GM12878 (cell line): ENCODE data around the gene ACAP1.

Experiments used
- ATF3 ChIP-seq: IDR thresholded peaks from 2 replicates; pipeline ENCODE4 v1.6.1; 2011; ENCODE audit warnings: low read depth, mild to moderate bottlenecking, low read length, moderate library complexity, borderline replicate concordance; ENCODE audit errors: extremely low read depth
- BACH1 ChIP-seq: fragments of 450-650 bp; IDR thresholded peaks from 2 replicates; pipeline ENCODE4 v1.6.1; 2017; ENCODE audit warnings: mild to moderate bottlenecking, borderline replicate concordance
- CREB1 ChIP-seq: IDR thresholded peaks from 2 replicates; pipeline ENCODE4 v1.6.1; 2012; ENCODE audit warnings: low read depth, mild to moderate bottlenecking, inconsistent platforms
- CTCF ChIP-seq, 3 experiments: IDR thresholded peaks in 2 of 3; conservative IDR thresholded peaks in 1 of 3; 2 replicates each; pipeline ENCODE4 v1.5.1; 2011; ENCODE audit warnings: low read depth in 3 of 3, low read length in 3 of 3, mild to moderate bottlenecking in 3 of 3, control low read depth in 2 of 3, moderate library complexity in 2 of 3, inconsistent platforms in 1 of 3, mixed read lengths in 1 of 3; ENCODE audit not compliant: control insufficient read depth in 2 of 3, insufficient read depth in 1 of 3; ENCODE audit errors: extremely low read depth in 1 of 3
- EP300 ChIP-seq, 2 experiments: fragments of 150-350 bp in 1 of 2; IDR thresholded peaks; 2 replicates each; pipeline ENCODE4 v1.6.1; 2011 to 2012; ENCODE audit warnings: low read depth in 2 of 2, low read length in 2 of 2, borderline replicate concordance in 1 of 2, improper control_type of control experiment in 1 of 2, inconsistent platforms in 1 of 2; ENCODE audit not compliant: control insufficient read depth in 1 of 2
- HDAC2 ChIP-seq: fragments of 200-600 bp; sonication (generic); IDR thresholded peaks from 2 replicates; pipeline ENCODE4 v1.6.1; 2017
- JUNB ChIP-seq: IDR thresholded peaks from 2 replicates; pipeline ENCODE4 v1.6.1; 2016; ENCODE audit warnings: antibody characterized with exemption, mild to moderate bottlenecking
- LARP7 ChIP-seq: fragments of 450-650 bp; IDR thresholded peaks from 2 replicates; pipeline ENCODE4 v1.6.1; 2017; ENCODE audit warnings: mild to moderate bottlenecking
- MLLT1 ChIP-seq: fragments of 450-650 bp; IDR thresholded peaks from 2 replicates; pipeline ENCODE4 v1.6.1; 2016; ENCODE audit warnings: mild to moderate bottlenecking
- MXI1 ChIP-seq: fragments of 150-350 bp; IDR thresholded peaks from 2 replicates; pipeline ENCODE4 v1.6.1; 2011; ENCODE audit warnings: low read depth, mild to moderate bottlenecking, inconsistent platforms, low read length, improper control_type of control experiment
- NFIC ChIP-seq: IDR thresholded peaks from 2 replicates; pipeline ENCODE4 v1.6.1; 2012; ENCODE audit warnings: low read depth, mild to moderate bottlenecking, inconsistent platforms, low read length, moderate library complexity
- NKRF ChIP-seq: fragments of 450-650 bp; conservative IDR thresholded peaks from 2 replicates; pipeline ENCODE4 v1.6.1; 2017; ENCODE audit warnings: mild to moderate bottlenecking, moderate library complexity
- PBX3 ChIP-seq: IDR thresholded peaks from 2 replicates; pipeline ENCODE4 v1.6.1; 2011; ENCODE audit warnings: mild to moderate bottlenecking, low read depth, low read length, moderate library complexity; ENCODE audit not compliant: insufficient replicate concordance
- RCOR1 ChIP-seq: conservative IDR thresholded peaks from 2 replicates; pipeline ENCODE4 v1.6.1; 2012; ENCODE audit warnings: low read depth, low read length, improper control_type of control experiment

GRCh38 chr17:7394452-7395191 lies 58.3 kb downstream of the ACAP1 start, which contains the start of gene PLSCR3:
- TF ChIP-seq MXI1 (no peak; the same call in 1 of the 2 replicates), CTCF (IDR thresholded peaks at IDR 0.05 in 2 of 3, conservative IDR thresholded peaks at IDR 0.05 in 1 of 3; ENCODE audit: control insufficient read depth in 2 of 3, extremely low read depth in 1 of 3, insufficient read depth in 1 of 3, low read depth in 3 of 3, low read length in 3 of 3) (peak; percentile 7 to 56 (median 44); a peak in 4 of 6 replicates), JUNB (no peak), BACH1 (peak; percentile 44; the same call in 1 of the 2 replicates), EP300 (IDR thresholded peaks at IDR 0.05; ENCODE audit: borderline replicate concordance in 1 of 2, control insufficient read depth in 1 of 2, low read depth in 2 of 2, low read length in 2 of 2) (no peak), NKRF (peak; percentile 72), CREB1 (0 out of 2 replicates have a peak, but pooled peaks have one; percentile 11), LARP7 (peak; percentile 65), PBX3 (no peak), NFIC (no peak), RCOR1 (no peak), HDAC2 (no peak), ATF3 (no peak), MLLT1 (peak; percentile 20; the same call in 1 of the 2 replicates)
